Liver (tissue), 3 donors: Measurements from ENCODE around the gene CECR2.

ENCODE experiments used
- CTCF ChIP-seq: fragments of 150-350 bp; IDR thresholded peaks from 2 replicates; pipeline ENCODE4 v1.5.1; 2017; ENCODE audit warnings: improper control_type of control experiment, low read depth, low read length; ENCODE audit not compliant: missing input control
- EGR1 ChIP-seq, 2 donors: IDR thresholded peaks; 2 replicates each; pipeline ENCODE4 v1.6.1; 2016 to 2018; ENCODE audit warnings: antibody characterized with exemption in 2 of 2, low read depth in 2 of 2
- REST ChIP-seq: IDR thresholded peaks from 2 replicates; pipeline ENCODE4 v1.6.1; 2016; ENCODE audit warnings: antibody characterized with exemption, mild to moderate bottlenecking
- donor health status: healthy.
- donor health status: healthy.

- no peak for TF ChIP-seq EGR1 (IDR thresholded peaks at IDR 0.05; ENCODE audit: low read depth in 2 of 2)
- TF ChIP-seq CTCF: no peak
- TF ChIP-seq REST: no peak
Measured at GRCh38 chr22:17548756-17549035, 179.4 kb downstream of the CECR2 start.
